NCI-H774 (cell line): ENCODE measurements around the gene VWA5B2.

ENCODE experiments used
- DNase-seq: peaks from one replicate; lab custom pipeline; 2025; lab: John Stamatoyannopoulos, UW

The VWA5B2 gene

GRCh38 chr3:184275961-184276910 lies 46.9 kb downstream of the VWA5B2 start, which contains the start of gene ECE2:
Gene ECE2, plus strand, starts transcription at chr3:184276022. Its CDS starts 132 bp downstream, at chr3:184276154.
- no peak for DNase-seq

- DNase-seq, result no peak
These were observed 48.0 kb downstream of the VWA5B2 start for GRCh38 chr3:184277366-184277765.

- no peak for DNase-seq
These were observed 53.6 kb downstream of the VWA5B2 start for GRCh38 chr3:184282941-184283340.

- DNase-seq, result no peak
These were observed 54.3 kb downstream of the VWA5B2 start for GRCh38 chr3:184283681-184284080.

- DNase-seq, result peak; percentile 92
These were observed 55.3 kb downstream of the VWA5B2 start for GRCh38 chr3:184284696-184285095.

- peak; percentile 82 for DNase-seq
These were observed 60.1 kb downstream of the VWA5B2 start for GRCh38 chr3:184289426-184289938.

GRCh38 chr3:184290331-184290730 lies 60.9 kb downstream of the VWA5B2 start:
- DNase-seq, result no peak

GRCh38 chr3:184291044-184291737 lies 61.8 kb downstream of the VWA5B2 start:
- DNase-seq, result no peak
